Inflammatory macrophage treated with lipopolysaccharide for 1 hour (primary cell): ENCODE measurements around the gene BCL2L11.
A peak's percentile ranks its signal among the peaks of the same experiment; 100 is the strongest.
"Not testable (repeated sequence)": the region's sequence is repeated elsewhere in the genome, so short reads cannot be mapped to it uniquely, and the experiment has no call there.

Experiments used
- DNase-seq, 2 donors: peaks; one replicate each; pipeline ENCODE4 v3.0.0-alpha.2; 2020 to 2022

BCL2L11 gene, protein sequence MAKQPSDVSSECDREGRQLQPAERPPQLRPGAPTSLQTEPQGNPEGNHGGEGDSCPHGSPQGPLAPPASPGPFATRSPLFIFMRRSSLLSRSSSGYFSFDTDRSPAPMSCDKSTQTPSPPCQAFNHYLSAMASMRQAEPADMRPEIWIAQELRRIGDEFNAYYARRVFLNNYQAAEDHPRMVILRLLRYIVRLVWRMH

DNA sequence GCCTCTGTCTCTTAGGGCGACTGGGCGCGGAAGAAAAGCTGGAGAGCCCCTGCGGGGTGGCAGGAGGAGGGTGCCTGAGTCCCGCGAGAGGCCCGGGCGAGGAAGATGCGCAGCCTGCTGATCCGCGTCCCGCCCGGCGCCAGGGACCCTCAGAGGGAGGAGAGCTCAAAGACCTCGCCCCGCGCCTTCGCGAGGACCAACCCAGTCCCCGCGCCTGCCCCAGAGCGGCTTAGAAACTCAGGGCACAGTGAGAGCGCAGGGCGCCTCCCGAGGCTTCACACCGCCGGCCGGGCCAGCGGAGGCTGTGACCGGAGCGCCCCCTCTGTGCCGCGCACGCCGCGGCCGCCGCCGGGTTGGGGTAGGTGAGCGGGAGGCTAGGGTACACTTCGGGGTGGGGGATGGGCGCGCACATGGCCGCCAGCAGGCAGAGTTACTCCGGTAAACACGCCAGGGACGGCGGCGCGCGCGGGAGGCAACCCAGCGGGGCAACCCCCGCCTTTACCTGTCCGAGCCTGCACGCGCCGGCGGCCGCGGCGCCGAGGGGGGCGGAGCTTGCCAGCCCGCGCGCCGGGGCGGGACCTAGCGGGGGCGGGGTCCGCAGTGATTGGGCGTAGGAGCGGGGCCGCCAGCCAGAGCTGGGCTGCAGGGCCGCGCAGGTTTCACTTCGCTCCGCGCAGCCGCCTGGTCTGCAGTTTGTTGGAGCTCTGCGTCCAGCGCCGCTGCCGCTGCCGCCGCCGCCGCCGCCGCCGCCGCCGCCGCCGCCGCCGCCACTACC is at the start of gene BCL2L11:
TSS of gene BCL2L11 (plus strand) at position 662 of the 775 bp plus-strand sequence. CDS start 2,832 bp downstream, outside the sequence.
- peak; percentile 74 to 87 for DNase-seq

DNA sequence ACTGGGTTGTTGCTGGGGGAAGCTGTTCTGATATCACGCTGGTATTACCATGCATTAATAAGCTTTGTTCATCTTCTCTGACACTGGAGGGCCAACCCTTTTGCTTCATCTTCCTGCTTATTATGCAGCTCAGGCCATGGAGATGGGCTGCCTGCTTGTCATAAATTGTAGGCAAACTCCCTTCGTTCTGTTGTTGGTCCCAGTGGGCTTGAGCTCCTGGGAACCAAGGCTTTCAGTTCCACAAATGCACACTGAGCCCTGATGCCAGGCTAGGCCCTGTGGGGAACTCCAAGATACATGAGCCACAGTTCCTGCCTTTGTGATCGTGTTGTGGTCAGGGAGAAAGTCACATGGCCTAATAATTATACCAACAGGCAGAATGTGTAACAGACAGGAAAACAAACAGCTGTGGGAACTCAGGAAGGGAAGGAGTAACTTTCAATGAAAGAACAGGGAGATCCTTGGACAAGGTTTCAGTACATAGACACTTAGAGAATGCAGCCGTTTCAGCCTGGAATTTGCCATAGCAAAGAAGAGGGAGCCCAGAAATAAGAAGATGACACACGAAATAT is 49.0 kb upstream of the BCL2L11 start:
- DNase-seq, result peak; percentile 60 to 78

DNA sequence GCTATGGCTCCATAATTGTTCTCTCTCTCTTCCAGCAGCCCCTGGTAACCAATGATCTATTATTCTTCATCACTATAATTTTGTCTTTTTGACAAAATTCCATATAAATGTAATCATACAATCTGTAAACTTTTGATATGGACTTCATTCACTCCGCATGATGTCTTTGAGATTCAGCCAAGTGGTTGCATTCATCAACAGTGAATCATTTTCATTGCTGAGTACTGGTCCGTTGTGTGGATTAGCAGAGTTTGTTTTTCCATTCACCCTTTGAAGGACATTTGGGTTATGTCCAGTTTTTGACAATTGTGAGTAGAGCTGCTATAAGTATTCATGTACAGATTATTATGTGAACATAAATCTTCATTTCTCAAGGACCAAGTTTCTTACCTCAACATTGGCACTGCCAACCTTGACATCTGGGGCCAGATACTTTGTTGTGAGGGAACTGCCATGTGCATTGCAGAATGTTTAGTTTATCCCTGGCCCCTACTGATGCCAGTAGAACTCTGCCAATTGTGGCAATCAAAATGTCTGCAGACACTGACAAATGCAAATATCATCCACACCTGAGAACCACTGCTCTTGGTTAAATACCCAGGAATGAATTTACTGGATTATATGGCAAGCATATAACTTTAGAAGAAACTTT is 48.4 kb upstream of the BCL2L11 start:
- DNase-seq, result no peak

DNA sequence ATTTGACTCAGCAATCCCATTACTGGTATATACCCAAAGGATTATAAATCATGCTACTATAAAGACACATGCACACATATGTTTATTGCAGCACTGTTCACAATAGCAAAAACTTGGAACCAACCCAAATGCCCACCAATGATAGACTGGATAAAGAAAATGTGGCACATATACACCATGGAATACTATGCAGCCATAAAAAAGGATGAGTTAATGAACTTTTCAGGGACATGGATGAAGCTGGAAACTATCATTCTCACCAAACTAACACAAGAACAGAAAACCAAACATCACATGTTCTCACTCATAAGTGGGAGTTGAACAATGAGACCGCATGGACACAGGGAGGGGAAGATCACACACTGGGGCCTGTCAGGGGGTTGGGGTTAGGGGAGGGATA is 38.1 kb upstream of the BCL2L11 start:
- not testable (repeated sequence) for DNase-seq

DNA sequence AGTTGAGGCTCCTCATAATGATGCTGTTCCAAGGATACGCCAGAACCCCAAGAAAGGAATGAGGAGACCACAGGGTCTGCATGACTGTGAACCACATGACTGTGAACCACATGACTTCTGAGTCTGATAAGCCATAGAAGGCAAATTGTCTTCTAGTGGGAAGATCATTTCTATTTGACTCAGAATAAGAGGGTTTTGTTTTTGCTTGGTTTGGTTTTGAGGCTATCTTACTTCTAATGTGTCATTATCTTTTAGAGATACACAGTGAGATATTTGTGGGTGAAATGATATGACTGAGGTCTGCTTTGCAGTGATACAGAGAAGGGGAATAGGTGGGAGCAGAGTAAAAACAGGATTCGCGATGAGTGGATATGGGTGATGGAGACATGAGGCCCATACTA is 28.9 kb upstream of the BCL2L11 start:
- no peak for DNase-seq

DNA sequence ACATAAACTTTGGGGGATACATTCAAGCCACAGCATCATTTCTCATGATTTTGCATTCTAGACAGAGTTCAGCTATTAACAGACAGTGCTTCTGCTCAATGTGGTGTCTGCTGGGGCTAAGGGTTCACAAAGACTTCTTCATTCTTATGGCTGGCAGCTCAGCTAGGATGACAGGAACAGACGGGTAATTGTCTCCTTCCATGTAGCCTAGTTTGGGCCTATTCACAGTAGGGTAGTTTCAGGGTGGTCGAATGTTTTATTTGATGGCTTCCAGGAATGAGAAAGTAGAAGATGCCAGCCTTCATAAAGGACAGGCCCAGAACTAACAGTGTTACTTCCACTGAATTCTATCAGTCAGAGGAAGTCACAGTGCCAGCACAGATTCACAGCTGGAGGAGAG is 26.0 kb upstream of the BCL2L11 start:
- DNase-seq, result no peak

DNA sequence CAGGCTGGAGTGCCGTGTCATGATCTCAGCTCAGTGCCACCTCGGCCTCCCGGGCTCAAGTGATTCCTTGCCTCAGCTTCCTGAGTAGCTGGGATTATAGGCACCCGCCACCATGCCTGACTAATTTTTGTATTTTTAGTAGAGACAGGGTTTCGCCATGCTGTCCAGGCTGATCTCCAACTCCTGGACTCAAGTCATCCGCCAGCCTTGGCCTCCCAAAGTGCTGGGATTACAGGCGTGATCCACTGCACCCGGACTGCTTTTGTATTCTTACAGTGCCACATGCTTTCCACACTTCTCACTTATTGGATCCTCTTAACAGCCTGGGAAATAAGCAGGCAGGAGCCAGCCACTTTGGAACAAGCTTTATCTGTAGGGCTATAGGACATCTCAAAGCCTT is 25.3 kb upstream of the BCL2L11 start:
- DNase-seq, result no peak

DNA sequence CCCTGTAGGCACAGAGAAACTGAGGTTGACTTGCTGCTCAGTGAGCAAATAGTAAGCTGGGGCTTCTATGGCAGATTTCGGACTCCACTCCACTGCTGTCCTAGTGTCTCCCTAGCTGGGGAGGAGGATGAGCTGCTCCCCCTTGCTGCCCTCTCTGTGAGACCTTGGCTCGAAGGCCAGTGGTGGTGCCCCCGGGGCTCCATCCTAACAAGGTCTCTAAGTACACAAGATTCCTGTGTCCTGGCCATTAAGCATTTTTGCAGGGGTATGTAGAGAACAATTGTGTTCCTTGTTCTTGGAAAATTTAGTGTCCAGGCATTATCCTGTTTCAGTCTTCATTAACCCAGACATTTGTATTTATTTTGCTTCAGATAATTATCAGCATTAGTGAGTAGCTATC is 21.3 kb upstream of the BCL2L11 start:
- no peak for DNase-seq

DNA sequence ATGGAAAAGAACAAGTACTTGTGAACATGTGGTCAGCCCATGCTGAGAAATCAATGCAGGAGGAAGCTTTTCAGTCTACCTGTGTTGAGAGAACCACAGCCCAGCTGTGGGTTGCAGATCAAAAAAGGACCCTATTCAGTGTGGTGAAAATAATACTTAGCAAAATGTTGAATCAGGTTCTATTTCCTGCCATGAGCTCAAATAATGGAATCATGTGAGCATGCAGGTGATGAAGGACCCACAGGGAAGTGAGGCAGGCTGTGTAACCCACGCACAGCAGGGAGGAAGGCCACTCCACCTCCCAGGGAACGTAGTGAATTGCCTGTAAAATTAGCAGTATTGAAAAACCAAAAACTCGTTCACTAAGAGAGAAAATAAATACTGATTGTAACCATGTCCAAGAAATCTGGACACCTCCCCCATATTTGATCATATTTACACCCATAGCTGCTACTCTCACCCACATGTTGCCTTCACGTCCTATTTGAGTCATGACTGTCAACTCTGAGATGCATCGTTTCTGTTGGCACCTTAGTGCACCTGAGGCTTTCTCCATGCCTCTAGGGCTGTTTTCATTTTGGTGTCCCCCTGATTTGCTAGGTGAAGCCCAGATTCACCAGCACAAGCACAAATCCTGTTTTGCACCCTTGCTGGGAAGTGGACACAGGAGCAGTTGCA is 20.5 kb upstream of the BCL2L11 start:
- DNase-seq, result no peak

DNA sequence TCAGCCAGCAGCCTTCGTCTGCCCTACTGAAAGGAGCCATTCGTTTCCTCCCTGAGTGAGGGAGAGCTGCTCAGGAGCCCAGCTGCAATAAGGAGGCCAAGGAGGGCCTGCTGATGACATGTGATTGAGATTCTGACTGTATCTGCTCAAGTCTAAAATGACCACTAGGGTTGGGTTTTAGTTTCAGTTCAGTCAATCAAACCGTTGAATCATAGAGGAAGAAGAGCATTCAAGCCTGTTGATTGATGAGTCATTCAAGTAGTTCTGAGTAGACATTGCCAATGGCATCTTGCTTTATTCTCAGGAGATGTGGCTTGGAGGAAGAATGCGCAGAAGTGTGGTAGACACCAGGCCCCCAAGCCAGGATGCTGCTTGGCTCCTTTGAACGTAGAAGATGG is 19.9 kb upstream of the BCL2L11 start:
- DNase-seq, result peak; percentile 81 to 91

DNA sequence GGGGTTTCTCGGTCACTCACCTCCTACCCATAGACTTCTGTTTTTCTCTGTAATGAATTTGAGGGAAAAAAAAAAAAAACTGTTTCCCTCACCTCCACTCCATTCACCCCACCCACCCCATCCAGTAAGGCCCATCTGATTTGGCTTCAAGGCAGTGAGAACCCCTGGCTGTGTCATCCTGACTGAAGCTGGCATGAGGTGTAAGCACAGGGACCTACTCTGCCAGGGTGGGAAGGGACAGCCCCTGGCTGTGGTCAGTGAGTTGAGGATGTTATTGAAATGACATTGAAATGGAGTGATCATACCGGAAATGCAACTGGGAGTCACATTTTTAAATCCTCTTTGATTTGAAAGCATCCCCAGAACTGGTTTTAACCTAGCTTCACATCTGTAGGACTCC is 19.1 kb upstream of the BCL2L11 start:
- no peak for DNase-seq

DNA sequence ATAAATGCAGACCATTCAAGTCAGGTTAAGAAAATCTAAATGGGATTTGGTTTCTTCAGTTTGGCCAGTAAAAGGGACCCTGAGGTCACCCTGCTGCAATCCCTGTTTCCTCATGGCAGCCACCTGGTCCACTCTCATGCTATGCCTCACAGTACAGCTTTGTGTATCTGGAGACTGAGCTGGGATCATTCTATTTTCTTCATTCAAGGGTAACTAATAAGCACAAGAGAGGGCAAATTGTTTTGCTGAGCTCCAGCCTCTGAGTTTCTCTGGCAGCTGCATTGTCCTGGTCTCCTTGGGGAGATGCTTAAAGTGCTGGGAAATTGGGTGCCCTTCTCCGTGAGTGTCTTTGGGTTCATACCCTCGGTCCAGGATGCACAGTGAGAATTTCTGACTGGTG is 18.5 kb upstream of the BCL2L11 start:
- DNase-seq, result no peak

DNA sequence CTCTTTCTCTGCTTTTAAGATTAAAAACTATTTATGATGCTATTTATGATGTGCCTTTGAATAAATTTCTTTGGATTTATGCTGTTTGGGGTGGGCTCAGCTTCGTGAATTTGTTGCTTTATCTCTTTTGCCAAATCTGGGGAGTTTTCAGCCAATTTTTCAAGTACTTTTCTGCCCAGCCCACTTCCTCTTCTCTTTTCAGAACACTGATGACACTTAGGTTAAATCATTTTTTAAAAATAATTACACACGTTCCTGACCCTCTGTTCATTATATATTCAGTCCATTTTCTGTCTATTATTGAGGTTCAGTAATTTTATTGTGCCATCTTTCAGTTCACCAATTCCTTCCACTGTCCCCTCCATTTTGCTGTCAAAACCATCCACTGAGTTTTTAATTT is 14.8 kb upstream of the BCL2L11 start:
- peak; percentile 53 to 62 for DNase-seq

DNA sequence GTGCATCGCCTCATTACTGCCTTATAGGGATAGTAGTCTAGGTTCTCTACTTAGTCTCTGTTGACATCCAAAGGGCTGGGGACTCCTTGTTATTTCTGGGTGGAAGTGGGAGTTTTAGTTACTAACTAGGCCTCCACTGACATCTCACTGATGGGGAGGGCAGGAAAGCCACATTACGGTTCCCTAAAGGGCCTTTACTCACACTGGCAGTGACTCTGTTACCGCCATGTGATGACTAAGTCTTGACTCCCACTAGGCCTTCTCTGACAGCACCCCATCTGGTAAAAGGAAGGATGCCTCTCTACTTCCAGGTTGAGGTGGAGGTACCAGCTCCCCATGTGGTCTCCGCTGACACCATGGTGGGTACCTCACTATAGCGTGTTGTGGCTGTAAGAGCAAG is 14.0 kb upstream of the BCL2L11 start:
- peak; percentile 56 to 81 for DNase-seq

DNA sequence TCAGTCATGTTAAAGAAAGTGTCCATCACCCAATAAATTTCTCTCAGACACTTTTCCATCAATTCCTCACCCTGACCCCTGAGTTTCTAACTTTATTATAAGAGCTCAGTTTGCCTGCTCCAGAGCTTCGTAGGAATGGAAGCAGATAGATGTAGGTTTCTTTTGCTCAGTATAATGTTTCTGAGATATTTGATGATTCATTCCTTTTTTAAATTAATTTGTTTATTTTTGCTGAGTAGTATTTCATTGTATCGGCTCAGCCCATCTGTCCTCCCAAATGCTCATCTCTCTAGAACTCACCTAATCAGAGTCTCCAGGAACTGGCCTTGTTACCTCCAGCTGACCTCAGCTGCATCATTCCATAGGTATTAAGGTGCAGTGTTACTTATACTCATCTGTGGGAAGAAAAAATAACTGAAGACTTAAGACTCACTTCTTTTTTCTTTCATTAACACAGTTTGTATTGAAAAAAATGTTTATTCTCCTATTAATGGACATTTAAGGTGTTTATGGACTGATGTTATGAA is 11.9 kb upstream of the BCL2L11 start:
- DNase-seq, result no peak

DNA sequence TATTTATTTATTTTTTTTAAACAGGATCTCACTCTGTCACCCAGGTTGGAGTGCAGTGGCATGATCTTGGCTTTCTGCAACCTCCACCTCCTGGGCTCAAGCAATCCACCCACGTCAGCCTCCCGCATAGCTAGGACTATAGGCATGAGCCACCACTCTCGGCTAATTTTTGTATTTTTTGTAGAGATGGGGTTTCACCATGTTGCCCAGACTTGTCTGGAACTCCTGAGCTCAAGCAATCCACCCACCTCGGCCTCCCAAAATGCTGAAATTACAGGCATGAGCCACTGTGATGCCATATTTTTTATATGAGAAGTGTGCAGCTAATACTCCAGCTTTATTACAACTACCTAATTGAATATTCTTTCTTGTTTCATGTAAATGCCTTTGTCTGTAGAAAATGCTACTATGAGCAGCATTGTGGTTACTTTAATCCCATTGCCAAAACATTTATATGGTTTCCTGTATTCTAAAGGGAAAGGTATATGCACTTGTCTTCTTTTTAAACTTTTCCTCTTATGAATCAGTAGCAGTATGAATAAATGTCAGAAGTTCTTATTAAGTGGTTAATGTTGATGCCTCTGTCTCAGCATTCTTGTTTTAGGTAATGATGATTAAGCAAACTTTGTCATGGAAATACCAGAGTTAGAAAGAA is 9.5 kb upstream of the BCL2L11 start:
- DNase-seq, result peak in 1 of 2 donors; percentile 25

DNA sequence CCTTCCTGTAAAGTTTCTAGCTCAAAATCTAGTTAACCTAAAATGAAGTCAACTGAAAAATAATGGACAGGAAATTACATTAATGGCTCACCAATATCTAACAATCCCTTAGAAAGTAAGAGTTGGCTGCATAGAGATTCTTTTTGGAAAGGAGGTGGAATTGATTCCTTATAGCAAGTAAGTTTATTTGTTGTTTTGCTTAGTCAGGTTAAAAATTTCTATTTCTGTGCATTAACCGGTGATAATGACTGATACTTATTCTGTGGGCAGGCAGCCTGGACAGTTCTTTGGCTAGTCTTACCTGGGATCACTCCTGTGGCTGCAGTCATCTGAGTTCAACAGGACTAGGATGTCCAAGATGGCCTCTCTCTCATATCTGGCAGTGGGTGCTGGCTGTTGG is 6.9 kb upstream of the BCL2L11 start:
- DNase-seq, result no peak

DNA sequence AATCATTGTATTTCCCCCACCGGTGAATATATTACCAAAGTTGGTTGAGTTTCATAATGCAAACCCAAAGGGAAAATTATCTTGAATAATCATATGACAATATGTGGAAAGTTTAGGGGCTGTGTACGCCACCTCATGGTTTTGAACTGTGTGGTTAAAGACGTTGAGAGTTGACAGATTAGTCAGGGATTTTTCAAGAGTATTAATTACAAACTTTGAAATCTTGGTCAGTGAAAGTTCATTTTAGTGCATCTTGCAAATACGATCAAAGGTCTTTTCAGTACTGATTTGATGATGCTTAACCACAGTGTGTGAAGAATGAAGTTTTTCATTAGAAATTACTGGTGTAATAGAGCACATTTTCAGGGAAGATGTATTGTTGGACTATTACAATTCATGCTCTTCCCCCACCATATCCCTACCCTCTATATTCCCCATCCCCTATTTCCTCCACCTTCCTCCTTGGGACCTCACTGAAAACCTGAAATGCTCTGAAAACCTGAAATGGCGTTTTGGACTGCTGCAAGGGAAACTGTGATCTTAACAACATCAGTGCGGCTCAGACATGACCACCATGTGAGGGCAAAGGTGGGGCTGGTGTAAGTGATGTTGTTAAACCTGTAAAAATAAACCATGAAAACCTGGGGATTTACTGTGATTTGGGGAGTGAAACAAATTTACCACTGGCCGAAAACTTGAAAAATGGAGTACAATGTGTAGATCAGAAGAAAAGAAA is 4.5 kb upstream of the BCL2L11 start:
- peak; percentile 49 to 60 for DNase-seq

DNA sequence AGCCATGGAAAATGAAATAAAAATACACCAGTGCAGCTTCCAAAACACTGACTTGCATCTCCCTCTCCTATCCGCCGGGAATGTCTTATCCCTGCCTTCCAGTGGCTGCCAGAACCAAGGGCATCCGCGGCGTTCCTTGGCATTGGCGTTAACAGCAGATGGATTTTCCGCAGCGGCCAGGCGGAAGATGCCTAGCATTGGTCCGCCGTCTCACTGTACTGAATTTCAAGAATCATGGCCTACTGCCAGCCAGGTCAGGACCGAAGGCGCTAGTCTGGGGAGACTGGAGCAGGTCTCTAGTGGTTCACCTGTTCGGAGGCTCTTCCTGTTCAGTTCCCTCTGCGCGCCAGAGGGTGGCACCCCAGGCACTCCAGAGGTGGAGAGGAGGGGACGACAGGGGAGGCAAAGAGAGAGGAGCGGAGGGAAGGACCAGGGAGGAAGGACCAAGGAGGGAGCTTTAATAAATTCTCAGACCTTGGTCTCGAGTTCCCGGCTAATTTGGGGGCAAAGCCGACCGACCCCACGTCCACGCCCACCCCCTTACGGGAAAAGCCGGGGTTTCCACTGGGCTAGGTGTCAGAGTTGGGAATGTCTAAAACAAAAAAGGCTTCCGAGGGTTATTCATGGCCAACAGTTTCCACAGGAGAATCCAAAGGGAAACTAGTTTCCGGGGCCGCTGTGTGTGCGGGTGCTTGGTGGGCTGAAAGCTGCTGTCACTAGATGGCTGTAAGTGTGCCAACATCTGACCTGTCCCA is 3.7 kb upstream of the BCL2L11 start:
- DNase-seq, result peak; percentile 30 to 45

DNA sequence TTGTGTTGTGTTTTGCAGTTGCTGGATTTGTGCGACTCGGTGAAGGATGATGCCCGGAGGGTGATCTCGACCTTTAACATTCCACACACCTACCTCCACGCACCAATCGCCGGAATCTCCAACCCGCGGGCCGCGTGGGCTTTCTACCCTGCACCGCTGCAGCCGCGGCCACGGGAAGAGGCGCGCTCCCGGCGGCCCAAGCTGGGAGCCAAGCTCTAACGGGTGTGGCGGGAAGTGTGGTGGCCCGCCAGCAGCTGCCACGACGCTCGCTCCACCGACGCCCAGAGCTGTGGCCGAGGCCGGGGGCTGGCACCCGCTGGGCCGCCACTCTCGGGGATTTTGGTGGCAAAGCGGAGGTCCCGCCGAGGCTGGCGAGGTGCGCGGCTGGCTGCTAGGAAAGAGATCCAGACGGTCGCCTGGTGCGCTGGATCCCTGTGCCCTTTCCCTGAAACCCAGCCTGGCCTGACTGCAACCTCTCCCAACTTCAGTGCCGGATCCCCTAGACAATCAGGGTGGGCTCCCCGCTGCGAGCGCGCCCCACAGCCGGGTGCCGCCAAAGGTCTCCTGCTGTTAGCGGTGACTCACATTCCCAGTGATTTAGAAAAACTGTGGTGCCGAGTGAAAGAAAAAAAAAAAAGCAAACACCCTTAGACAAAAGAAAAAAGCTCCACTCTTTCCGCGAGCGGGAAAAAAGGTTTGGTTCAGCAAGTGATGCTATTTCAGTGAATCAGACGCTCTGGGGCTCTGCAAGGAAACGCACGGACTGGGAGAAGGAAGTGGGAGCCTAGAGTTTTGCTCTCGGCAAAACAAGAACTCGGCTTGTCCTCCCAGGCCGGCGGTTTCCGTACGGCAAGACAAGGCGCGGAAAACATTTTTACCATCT is 2.9 kb upstream of the BCL2L11 start:
- DNase-seq, result peak; percentile 47 to 60
